HepG2 (cell line): ENCODE results near the gene VWA7. TPM values are rescaled to one million over a fixed set of nuclear protein-coding genes. Genes with fewer than 3 reads are reported as not detected.

ENCODE experiments used
- KAT8 ChIP-seq: IDR thresholded peaks from 2 replicates; pipeline ENCODE4 v1.6.1; 2016; ENCODE audit warnings: missing genetic modification reagents, missing compliant biosample characterization
- MIXL1 ChIP-seq: IDR thresholded peaks from 2 replicates; pipeline ENCODE4 v1.6.1; 2016
- POLR2AphosphoS2 ChIP-seq: IDR thresholded peaks from 2 replicates; pipeline ENCODE4 v1.6.1; 2011; ENCODE audit warnings: low read depth, low read length, improper control_type of control experiment
- PRDM10 ChIP-seq: sonication (generic); formaldehyde crosslinking; IDR thresholded peaks from 2 replicates; pipeline ENCODE4 v1.4.0; 2020; ENCODE audit warnings: low read depth, missing genetic modification reagents
- ZNF280B ChIP-seq: sonication (generic); formaldehyde crosslinking; IDR thresholded peaks from 2 replicates; pipeline ENCODE4 v1.5.0; 2020; ENCODE audit warnings: missing genetic modification reagents, mild to moderate bottlenecking, borderline replicate concordance
- ZNF790 ChIP-seq: sonication (generic); formaldehyde crosslinking; IDR thresholded peaks from 2 replicates; pipeline ENCODE4 v1.8.0; 2022; ENCODE audit warnings: missing genetic modification reagents, mild to moderate bottlenecking, borderline replicate concordance
- polyA plus RNA-seq, 8 experiments: library from polyadenylated mRNA; depleted of rRNA in 3 of 8; stranded (reverse) in 7 of 8; unstranded in 1 of 8; fragments of >200 nt; fragmentation: Illumina TruSeq in 4 of 8; extraction: Trizol in 4 of 8; gene quantifications; 2 replicates each; pipeline versions ENCODE4 v1.2.1 to v1.2.3, GENCODE V29; 2011 to 2016; ENCODE audit warnings: low read depth in 4 of 8, missing spikeins in 1 of 8, mixed read lengths in 1 of 8; ENCODE audit not compliant: insufficient read depth in 1 of 8
- total RNA-seq, 5 experiments: library from RNA; depleted of rRNA; stranded (reverse); fragments of >200 nt; fragmentation: Illumina TruSeq; extraction: Trizol; gene quantifications; 2 replicates each; pipeline ENCODE4 v1.2.3, GENCODE V29; 2016; ENCODE audit warnings: low read depth in 1 of 5
- TF ChIP-seq, protein P1 (sequence below): sonication (generic); formaldehyde crosslinking; IDR thresholded peaks from 2 replicates; pipeline ENCODE4 v1.5.0; 2020; ENCODE audit warnings: mild to moderate bottlenecking, low read depth, missing genetic modification reagents, borderline replicate concordance
- TF ChIP-seq, protein P2 (sequence below): sonication (generic); formaldehyde crosslinking; IDR thresholded peaks from 2 replicates; pipeline ENCODE4 v1.9.0; 2021; ENCODE audit warnings: mild to moderate bottlenecking, missing genetic modification reagents
- TF ChIP-seq, protein P3 (sequence below): IDR thresholded peaks from 2 replicates; pipeline ENCODE4 v1.6.1; 2012; ENCODE audit warnings: inconsistent platforms
- TF ChIP-seq, protein P4 (sequence below): IDR thresholded peaks from 2 replicates; pipeline ENCODE4 v1.4.0; 2020; ENCODE audit warnings: mild to moderate bottlenecking, missing genetic modification reagents

The VWA7 gene
- total and polyA plus RNA-seq, 2 of the 13 experiments (the other 11 are each of a cell fraction or from before 2014, with no cell fraction given): 0.86 to 3.3 TPM

GRCh38 chr6:31815025-31815838 is 38.1 kb upstream of the VWA7 start, which contains the start of the genes HSPA1A and HSPA1L (continued):
- TF ChIP-seq, protein P1, sequence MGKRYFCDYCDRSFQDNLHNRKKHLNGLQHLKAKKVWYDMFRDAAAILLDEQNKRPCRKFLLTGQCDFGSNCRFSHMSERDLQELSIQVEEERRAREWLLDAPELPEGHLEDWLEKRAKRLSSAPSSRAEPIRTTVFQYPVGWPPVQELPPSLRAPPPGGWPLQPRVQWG (CRISPR knock-in tag): no peak
- TF ChIP-seq ZNF790 (CRISPR knock-in tag) (no peak), ZNF280B (no peak), KAT8 (peak; percentile 67), MIXL1 (CRISPR knock-in tag) (peak; percentile 40; the same call in 1 of the 2 replicates), POLR2AphosphoS2 (0 out of 2 replicates have a peak, but pooled peaks have one; percentile 44), PRDM10 (CRISPR knock-in tag) (no peak)
- TF ChIP-seq, protein P2, sequence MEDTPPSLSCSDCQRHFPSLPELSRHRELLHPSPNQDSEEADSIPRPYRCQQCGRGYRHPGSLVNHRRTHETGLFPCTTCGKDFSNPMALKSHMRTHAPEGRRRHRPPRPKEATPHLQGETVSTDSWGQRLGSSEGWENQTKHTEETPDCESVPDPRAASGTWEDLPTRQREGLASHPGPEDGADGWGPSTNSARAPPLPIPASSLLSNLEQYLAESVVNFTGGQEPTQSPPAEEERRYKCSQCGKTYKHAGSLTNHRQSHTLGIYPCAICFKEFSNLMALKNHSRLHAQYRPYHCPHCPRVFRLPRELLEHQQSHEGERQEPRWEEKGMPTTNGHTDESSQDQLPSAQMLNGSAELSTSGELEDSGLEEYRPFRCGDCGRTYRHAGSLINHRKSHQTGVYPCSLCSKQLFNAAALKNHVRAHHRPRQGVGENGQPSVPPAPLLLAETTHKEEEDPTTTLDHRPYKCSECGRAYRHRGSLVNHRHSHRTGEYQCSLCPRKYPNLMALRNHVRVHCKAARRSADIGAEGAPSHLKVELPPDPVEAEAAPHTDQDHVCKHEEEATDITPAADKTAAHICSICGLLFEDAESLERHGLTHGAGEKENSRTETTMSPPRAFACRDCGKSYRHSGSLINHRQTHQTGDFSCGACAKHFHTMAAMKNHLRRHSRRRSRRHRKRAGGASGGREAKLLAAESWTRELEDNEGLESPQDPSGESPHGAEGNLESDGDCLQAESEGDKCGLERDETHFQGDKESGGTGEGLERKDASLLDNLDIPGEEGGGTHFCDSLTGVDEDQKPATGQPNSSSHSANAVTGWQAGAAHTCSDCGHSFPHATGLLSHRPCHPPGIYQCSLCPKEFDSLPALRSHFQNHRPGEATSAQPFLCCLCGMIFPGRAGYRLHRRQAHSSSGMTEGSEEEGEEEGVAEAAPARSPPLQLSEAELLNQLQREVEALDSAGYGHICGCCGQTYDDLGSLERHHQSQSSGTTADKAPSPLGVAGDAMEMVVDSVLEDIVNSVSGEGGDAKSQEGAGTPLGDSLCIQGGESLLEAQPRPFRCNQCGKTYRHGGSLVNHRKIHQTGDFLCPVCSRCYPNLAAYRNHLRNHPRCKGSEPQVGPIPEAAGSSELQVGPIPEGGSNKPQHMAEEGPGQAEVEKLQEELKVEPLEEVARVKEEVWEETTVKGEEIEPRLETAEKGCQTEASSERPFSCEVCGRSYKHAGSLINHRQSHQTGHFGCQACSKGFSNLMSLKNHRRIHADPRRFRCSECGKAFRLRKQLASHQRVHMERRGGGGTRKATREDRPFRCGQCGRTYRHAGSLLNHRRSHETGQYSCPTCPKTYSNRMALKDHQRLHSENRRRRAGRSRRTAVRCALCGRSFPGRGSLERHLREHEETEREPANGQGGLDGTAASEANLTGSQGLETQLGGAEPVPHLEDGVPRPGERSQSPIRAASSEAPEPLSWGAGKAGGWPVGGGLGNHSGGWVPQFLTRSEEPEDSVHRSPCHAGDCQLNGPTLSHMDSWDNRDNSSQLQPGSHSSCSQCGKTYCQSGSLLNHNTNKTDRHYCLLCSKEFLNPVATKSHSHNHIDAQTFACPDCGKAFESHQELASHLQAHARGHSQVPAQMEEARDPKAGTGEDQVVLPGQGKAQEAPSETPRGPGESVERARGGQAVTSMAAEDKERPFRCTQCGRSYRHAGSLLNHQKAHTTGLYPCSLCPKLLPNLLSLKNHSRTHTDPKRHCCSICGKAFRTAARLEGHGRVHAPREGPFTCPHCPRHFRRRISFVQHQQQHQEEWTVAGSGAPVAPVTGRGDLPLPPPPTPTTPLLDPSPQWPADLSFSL: no peak
- TF ChIP-seq, protein P3, sequence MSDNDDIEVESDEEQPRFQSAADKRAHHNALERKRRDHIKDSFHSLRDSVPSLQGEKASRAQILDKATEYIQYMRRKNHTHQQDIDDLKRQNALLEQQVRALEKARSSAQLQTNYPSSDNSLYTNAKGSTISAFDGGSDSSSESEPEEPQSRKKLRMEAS: peak; percentile 65; the same call in 1 of the 2 replicates
- TF ChIP-seq, protein P4, sequence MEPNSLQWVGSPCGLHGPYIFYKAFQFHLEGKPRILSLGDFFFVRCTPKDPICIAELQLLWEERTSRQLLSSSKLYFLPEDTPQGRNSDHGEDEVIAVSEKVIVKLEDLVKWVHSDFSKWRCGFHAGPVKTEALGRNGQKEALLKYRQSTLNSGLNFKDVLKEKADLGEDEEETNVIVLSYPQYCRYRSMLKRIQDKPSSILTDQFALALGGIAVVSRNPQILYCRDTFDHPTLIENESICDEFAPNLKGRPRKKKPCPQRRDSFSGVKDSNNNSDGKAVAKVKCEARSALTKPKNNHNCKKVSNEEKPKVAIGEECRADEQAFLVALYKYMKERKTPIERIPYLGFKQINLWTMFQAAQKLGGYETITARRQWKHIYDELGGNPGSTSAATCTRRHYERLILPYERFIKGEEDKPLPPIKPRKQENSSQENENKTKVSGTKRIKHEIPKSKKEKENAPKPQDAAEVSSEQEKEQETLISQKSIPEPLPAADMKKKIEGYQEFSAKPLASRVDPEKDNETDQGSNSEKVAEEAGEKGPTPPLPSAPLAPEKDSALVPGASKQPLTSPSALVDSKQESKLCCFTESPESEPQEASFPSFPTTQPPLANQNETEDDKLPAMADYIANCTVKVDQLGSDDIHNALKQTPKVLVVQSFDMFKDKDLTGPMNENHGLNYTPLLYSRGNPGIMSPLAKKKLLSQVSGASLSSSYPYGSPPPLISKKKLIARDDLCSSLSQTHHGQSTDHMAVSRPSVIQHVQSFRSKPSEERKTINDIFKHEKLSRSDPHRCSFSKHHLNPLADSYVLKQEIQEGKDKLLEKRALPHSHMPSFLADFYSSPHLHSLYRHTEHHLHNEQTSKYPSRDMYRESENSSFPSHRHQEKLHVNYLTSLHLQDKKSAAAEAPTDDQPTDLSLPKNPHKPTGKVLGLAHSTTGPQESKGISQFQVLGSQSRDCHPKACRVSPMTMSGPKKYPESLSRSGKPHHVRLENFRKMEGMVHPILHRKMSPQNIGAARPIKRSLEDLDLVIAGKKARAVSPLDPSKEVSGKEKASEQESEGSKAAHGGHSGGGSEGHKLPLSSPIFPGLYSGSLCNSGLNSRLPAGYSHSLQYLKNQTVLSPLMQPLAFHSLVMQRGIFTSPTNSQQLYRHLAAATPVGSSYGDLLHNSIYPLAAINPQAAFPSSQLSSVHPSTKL (CRISPR knock-in tag): peak; percentile 38; the same call in 1 of the 2 replicates
